ENCODE measurements around the gene TPCN2.

DNA sequence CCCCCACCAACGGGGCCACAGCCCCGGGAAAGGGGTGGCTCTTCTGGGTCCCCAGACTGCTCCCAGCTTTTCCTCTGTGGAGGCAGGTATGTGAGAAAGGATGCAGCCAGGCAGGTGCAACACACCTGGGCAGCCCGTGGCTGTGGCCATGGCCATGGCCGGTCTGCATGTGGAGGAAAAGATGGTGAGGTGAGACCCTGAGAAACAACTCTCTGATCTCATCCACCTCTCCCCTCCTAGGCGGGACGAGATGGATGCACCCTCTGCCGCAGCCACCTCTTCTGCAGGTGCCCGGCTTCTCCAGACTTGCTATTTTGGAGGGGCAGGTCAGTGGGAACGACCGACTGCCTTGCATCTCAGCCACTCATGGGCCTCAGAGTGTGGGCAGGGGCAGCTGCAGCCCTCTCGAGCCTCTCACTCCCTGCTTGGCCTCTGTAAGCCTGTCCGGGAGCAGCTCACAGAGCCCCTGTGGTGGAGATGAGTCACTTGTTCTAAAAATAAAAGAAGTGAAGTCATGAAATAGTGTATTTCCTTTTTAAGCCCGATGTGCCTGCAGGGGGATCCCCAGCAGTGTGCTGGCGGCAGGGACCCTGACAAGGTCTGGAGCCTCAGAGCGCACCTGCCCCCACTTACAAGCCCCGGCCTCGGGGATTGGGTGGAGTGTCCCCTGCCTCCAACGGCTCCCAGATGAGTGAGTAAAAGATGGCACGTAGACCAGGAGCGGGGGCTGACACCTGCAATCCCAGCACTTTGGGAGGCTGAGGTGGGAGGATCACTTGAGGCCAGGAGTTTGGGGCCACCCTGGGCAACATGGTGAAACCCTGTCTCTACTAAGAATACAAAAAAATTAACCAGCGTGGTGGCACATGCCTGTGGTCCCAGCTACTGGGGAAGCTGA lies 117.7 kb downstream of the TPCN2 start:
- TF ChIP-seq, protein P1, sequence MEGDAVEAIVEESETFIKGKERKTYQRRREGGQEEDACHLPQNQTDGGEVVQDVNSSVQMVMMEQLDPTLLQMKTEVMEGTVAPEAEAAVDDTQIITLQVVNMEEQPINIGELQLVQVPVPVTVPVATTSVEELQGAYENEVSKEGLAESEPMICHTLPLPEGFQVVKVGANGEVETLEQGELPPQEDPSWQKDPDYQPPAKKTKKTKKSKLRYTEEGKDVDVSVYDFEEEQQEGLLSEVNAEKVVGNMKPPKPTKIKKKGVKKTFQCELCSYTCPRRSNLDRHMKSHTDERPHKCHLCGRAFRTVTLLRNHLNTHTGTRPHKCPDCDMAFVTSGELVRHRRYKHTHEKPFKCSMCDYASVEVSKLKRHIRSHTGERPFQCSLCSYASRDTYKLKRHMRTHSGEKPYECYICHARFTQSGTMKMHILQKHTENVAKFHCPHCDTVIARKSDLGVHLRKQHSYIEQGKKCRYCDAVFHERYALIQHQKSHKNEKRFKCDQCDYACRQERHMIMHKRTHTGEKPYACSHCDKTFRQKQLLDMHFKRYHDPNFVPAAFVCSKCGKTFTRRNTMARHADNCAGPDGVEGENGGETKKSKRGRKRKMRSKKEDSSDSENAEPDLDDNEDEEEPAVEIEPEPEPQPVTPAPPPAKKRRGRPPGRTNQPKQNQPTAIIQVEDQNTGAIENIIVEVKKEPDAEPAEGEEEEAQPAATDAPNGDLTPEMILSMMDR (IDR thresholded peaks at IDR 0.05; ENCODE audit: low read depth, low read length), result peak; percentile 32
- no peak for TF ChIP-seq POLR2A (IDR thresholded peaks at IDR 0.05; ENCODE audit: extremely low read depth, insufficient read length)
- TF ChIP-seq, protein P2, sequence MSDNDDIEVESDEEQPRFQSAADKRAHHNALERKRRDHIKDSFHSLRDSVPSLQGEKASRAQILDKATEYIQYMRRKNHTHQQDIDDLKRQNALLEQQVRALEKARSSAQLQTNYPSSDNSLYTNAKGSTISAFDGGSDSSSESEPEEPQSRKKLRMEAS (IDR thresholded peaks at IDR 0.05; ENCODE audit: low read depth, low read length), result no peak
